ENCODE results near the gene TBC1D22A. TPM values are rescaled to one million over a fixed set of nuclear protein-coding genes. Genes with fewer than 3 reads are reported as not detected.

Gene TBC1D22A
- total and polyA plus RNA-seq, 9 of the 15 experiments (the other 6 are each of a cell fraction or from before 2014, with no cell fraction given): 0.20 to 11.5 (median 5.2) TPM

DNA sequence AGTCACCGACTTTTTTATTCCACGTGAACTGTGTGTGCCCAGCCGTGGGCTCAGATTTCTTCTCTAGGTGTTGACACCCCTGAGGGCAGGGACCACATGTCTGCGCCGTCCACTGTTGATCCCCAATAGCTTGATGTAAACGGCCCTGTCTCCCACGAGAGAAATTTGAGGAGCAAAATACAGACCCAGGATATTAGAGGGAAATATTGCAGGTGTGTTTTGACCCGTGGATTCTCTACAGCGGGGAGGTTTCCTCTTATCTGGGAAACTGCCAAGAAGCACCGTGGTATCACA, 437.5 kb downstream of the TBC1D22A start (continued):
- TF ChIP-seq ATF1 (CRISPR knock-in tag; IDR thresholded peaks at IDR 0.05) (no peak), ATF1 (tag; IDR thresholded peaks at IDR 0.05) (no peak), HNRNPLL (IDR thresholded peaks at IDR 0.05; ENCODE audit: low read depth, low read length, poor library complexity, severe bottlenecking) (no peak), ARNT (IDR thresholded peaks at IDR 0.05) (no peak), ZNF778 (CRISPR knock-in tag; IDR thresholded peaks at IDR 0.05) (no peak), TCFL5 (CRISPR knock-in tag; conservative IDR thresholded peaks at IDR 0.05) (no peak), MEF2D (tag; conservative IDR thresholded peaks at IDR 0.05; ENCODE audit: low read depth) (no peak), RAD21 (CRISPR knock-in tag; conservative IDR thresholded peaks at IDR 0.05 in 1 of 2, IDR thresholded peaks at IDR 0.05 in 1 of 2) (no peak)

DNA sequence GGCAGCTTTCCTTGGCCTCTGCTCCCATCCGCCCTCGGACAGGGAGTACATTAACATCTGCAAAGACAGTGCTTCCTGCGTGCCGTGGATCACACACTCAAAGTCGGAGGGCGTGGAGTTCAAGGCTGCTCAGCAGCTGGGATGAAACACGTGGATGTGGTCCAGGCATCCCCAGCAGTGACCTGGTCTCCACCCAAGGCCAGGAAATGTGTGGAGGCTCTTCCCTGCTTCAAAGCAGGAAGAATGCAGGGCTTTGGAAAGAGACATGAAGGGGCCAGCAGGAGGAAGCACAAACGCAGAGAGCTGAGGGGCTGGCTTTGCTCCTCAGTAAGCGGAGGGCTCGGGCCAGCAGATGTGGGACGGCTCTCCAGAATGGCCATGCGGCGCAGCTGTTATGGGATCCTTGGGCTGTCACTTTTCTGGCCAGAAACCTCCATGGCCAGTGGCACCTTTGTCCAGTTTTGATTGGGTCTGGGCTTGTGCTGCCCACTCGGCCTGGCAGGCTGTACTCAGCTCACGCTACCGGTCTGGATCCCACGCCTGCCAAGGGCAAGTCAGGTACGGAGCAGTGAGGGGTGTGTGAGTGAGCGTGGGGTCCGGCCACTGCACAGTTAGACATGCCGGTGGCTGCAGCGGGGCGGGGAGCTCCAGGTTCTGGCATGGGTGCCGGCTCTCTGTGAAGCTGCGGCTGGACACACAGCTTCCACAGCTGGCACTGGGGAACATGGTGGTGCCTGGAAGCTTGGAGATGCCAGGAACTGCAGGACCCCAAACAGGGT, 438.0 kb downstream of the TBC1D22A start:
- H2AFZ ChIP-seq (ENCODE audit: low read depth, low read length): no peak overlapping the region
- TF ChIP-seq ZNF584 (CRISPR knock-in tag; IDR thresholded peaks at IDR 0.05; ENCODE audit: low read depth) (no peak), CREM (IDR thresholded peaks at IDR 0.05; ENCODE audit: low read depth) (no peak), MAFK (IDR thresholded peaks at IDR 0.05; ENCODE audit: low read length) (no peak), ZBTB17 (CRISPR knock-in tag; IDR thresholded peaks at IDR 0.05) (no peak), STAG1 (CRISPR knock-in tag; IDR thresholded peaks at IDR 0.05; ENCODE audit: borderline replicate concordance) (no peak), ZNF282 (CRISPR knock-in tag; IDR thresholded peaks at IDR 0.05) (no peak), TFAM (CRISPR knock-in tag; conservative IDR thresholded peaks at IDR 0.05) (no peak), PRPF4 (IDR thresholded peaks at IDR 0.05; ENCODE audit: insufficient read depth, low read depth, low read length, poor library complexity, severe bottlenecking) (no peak)
- TF ChIP-seq, protein P1, sequence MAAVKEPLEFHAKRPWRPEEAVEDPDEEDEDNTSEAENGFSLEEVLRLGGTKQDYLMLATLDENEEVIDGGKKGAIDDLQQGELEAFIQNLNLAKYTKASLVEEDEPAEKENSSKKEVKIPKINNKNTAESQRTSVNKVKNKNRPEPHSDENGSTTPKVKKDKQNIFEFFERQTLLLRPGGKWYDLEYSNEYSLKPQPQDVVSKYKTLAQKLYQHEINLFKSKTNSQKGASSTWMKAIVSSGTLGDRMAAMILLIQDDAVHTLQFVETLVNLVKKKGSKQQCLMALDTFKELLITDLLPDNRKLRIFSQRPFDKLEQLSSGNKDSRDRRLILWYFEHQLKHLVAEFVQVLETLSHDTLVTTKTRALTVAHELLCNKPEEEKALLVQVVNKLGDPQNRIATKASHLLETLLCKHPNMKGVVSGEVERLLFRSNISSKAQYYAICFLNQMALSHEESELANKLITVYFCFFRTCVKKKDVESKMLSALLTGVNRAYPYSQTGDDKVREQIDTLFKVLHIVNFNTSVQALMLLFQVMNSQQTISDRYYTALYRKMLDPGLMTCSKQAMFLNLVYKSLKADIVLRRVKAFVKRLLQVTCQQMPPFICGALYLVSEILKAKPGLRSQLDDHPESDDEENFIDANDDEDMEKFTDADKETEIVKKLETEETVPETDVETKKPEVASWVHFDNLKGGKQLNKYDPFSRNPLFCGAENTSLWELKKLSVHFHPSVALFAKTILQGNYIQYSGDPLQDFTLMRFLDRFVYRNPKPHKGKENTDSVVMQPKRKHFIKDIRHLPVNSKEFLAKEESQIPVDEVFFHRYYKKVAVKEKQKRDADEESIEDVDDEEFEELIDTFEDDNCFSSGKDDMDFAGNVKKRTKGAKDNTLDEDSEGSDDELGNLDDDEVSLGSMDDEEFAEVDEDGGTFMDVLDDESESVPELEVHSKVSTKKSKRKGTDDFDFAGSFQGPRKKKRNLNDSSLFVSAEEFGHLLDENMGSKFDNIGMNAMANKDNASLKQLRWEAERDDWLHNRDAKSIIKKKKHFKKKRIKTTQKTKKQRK (IDR thresholded peaks at IDR 0.05; ENCODE audit: borderline replicate concordance, low read depth, low read length): no peak
- TF ChIP-seq, protein P2, sequence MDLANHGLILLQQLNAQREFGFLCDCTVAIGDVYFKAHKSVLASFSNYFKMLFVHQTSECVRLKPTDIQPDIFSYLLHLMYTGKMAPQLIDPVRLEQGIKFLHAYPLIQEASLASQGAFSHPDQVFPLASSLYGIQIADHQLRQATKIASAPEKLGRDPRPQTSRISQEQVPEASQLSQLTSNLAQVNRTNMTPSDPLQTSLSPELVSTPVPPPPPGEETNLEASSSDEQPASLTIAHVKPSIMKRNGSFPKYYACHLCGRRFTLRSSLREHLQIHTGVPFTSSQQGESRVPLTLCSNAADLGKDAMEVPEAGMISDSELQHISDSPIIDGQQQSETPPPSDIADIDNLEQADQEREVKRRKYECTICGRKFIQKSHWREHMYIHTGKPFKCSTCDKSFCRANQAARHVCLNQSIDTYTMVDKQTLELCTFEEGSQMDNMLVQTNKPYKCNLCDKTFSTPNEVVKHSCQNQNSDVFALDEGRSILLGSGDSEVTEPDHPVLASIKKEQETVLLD (IDR thresholded peaks at IDR 0.05): no peak

More for the DNA sequence above, 438.0 kb downstream of the TBC1D22A start:
- no peaks in the 10 kb centered on the region for H3K36me3 ChIP-seq (ENCODE audit: control insufficient read depth, insufficient read depth, low read length)
- no peaks in the 10 kb centered on the region for H3K9me3 ChIP-seq (replicated peaks; ENCODE audit: control insufficient read depth, insufficient read depth, low read depth, low read length)
- ATAC-seq (no peak), DNase-seq (ENCODE audit: extremely low read depth in 1 of 4, low spot score in 3 of 4) (no peak), FAIRE-seq (no peak)
- peaks cover 10 to 68% of the 10 kb centered on the region in 2 experiments; a peak in 4 of 5 replicates for H3K27me3 ChIP-seq (ENCODE audit: control insufficient read depth in 2 of 2, insufficient read depth in 2 of 2, low read length in 2 of 2)
- no peak overlapping the region for H3K4me3 ChIP-seq
- H4K20me1 ChIP-seq (replicated peaks; ENCODE audit: control insufficient read depth, insufficient read depth, low read length): 0 out of 2 replicates have a peak, but pooled peaks cover 3% of the 10 kb centered on the region
- in situ Hi-C loops (cut with MboI): no loop called here
- WGBS (ENCODE audit: insufficient coverage, low coverage, missing lambda C conversion rate): 0% methylated on average over 11 of the region's 25 CpGs
- no TSS peak for BruUV-seq (replicated peaks)
- no peaks in the 10 kb centered on the region for H3K9me1 ChIP-seq (ENCODE audit: control insufficient read depth, insufficient read depth, low read length)
- H3K79me2 ChIP-seq (ENCODE audit: control insufficient read depth, insufficient read depth, low read length): no peaks in the 10 kb centered on the region
- H3K4me2 ChIP-seq (ENCODE audit: insufficient read depth, low read length): no peak overlapping the region
- H3K9ac ChIP-seq (ENCODE audit: insufficient read depth in 1 of 2, low read depth in 2 of 2, low read length in 2 of 2): no peak overlapping the region
- ChIA-PET POLR2A (interaction anchor here (0.6 kb wide), 1 partner anchor 87 kb away, joined by 3 read pairs; no protein-coding TSS in a partner anchor), CTCF (ENCODE audit: low intra/inter-chr PET ratio) (no interaction called here)
- H3K27ac ChIP-seq (ENCODE audit: extremely low read depth, low read depth, low read length): no peak overlapping the region
- intact Hi-C loops (cut with micrococcal nuclease): no loop called here
- no peaks in the 10 kb centered on the region for H3K4me1 ChIP-seq (replicated peaks in 1 of 2; ENCODE audit: control insufficient read depth in 2 of 2, insufficient read depth in 2 of 2, low read length in 2 of 2)

All from K562 (cell line).